Endothelial cell of umbilical vein (primary cell): ENCODE measurements around the gene NKX1-1. TPM values are rescaled to one million over a fixed set of nuclear protein-coding genes. Genes with fewer than 3 reads are reported as not detected.

ENCODE experiments used
- BruUV-seq: library from RNA; stranded (reverse); fragments of 400-500 nt; replicated peaks from 2 replicates; lab custom pipeline; 2021; lab: Mats Ljungman, UMichigan
- CTCF ChIA-PET: fragments of 300-600, 350-600 bp; sonication (Branson Sonifier 250); formaldehyde crosslinking; loops from one replicate; lab custom pipeline; 2021; ENCODE audit warnings: antibody characterized with exemption, inconsistent platforms; lab: Charles Lee
- POLR2A ChIA-PET: fragments of 300-600, 350-600 bp; sonication (Branson Sonifier 250); formaldehyde crosslinking; loops from one replicate; lab custom pipeline; 2021; ENCODE audit warnings: antibody characterized with exemption, inconsistent platforms; lab: Charles Lee
- DNase-seq: peaks from one replicate; pipeline ENCODE4 v3.0.0-alpha.2; 2011; ENCODE audit warnings: low read depth, low spot score
- FAIRE-seq: peaks from 2 replicates; lab custom pipeline; 2011; peaks lifted over from hg19 to GRCh38; lab: Jason Lieb, UNC
- H2AFZ ChIP-seq: 2 replicates; pipeline ENCODE4 v1.6.0; 2012; ENCODE audit warnings: low read depth, low read length, control low read depth, inconsistent platforms
- H3K27ac ChIP-seq: 2 replicates; pipeline ENCODE4 v1.5.1; 2011; ENCODE audit warnings: low read depth, mild to moderate bottlenecking, control low read depth, low read length, moderate library complexity; ENCODE audit not compliant: insufficient read depth
- H3K27me3 ChIP-seq, 2 experiments: 2 replicates each; pipeline versions ENCODE4 v1.6.0 to v1.6.1; 2011; ENCODE audit warnings: low read length in 2 of 2, mixed read lengths in 1 of 2; ENCODE audit not compliant: control insufficient read depth in 2 of 2, insufficient read depth in 2 of 2
- H3K36me3 ChIP-seq, 2 experiments: 2 replicates in 1 of 2; 3 replicates in 1 of 2; pipeline ENCODE4 v1.5.1; 2011; ENCODE audit warnings: low read length in 2 of 2, mild to moderate bottlenecking in 1 of 2, moderate library complexity in 1 of 2; ENCODE audit not compliant: control insufficient read depth in 2 of 2, insufficient read depth in 2 of 2; ENCODE audit errors: extremely low read depth in 1 of 2
- H3K4me1 ChIP-seq: 3 replicates; pipeline ENCODE4 v1.5.1; 2011; ENCODE audit warnings: mild to moderate bottlenecking, low read length; ENCODE audit not compliant: control insufficient read depth, insufficient read depth; ENCODE audit errors: extremely low read depth
- H3K4me2 ChIP-seq: 2 replicates; pipeline ENCODE4 v1.6.1; 2011; ENCODE audit warnings: low read length, control low read depth, mixed read lengths; ENCODE audit not compliant: insufficient read depth
- H3K4me3 ChIP-seq, 3 experiments: fragments of 200-600 bp in 1 of 3; sonication (generic), shearing (Covaris generic) in 1 of 3; replicated peaks in 1 of 3; 2 replicates each; pipeline ENCODE4 v1.5.1; 2011 to 2016; ENCODE audit warnings: control low read depth in 3 of 3, low read length in 3 of 3, mild to moderate bottlenecking in 2 of 3, inconsistent platforms in 1 of 3, low read depth in 1 of 3, moderate library complexity in 1 of 3; ENCODE audit not compliant: insufficient read depth in 1 of 3
- H3K79me2 ChIP-seq: 2 replicates; pipeline ENCODE4 v1.6.0; 2012; ENCODE audit warnings: low read length, inconsistent platforms; ENCODE audit not compliant: control insufficient read depth, insufficient read depth
- H3K9ac ChIP-seq: replicated peaks from 2 replicates; pipeline ENCODE3; 2011; ENCODE audit warnings: low read length, control low read depth; ENCODE audit not compliant: insufficient read depth; ENCODE audit errors: extremely low read depth
- H3K9me1 ChIP-seq: replicated peaks from 3 replicates; pipeline ENCODE4 v1.6.0; 2011; ENCODE audit warnings: mild to moderate bottlenecking, low read length; ENCODE audit not compliant: control insufficient read depth, insufficient read depth; ENCODE audit errors: extremely low read depth
- H3K9me3 ChIP-seq: replicated peaks from 2 replicates; pipeline ENCODE4 v1.5.1; 2012; ENCODE audit warnings: low read length, inconsistent platforms; ENCODE audit not compliant: control insufficient read depth, insufficient read depth
- H4K20me1 ChIP-seq: replicated peaks from 2 replicates; pipeline ENCODE3; 2011; ENCODE audit warnings: mild to moderate bottlenecking, low read length; ENCODE audit not compliant: control insufficient read depth, insufficient read depth; ENCODE audit errors: extremely low read depth
- CTCF ChIP-seq, 2 donors: IDR thresholded peaks; 1 replicate in 1 of 2; 2 replicates in 1 of 2; pipeline ENCODE4 v1.5.1; 2011; ENCODE audit warnings: low read length in 2 of 2, mild to moderate bottlenecking in 2 of 2, moderate library complexity in 2 of 2, control low read depth in 1 of 2, inconsistent platforms in 1 of 2, low read depth in 1 of 2; ENCODE audit not compliant: insufficient read depth in 1 of 2; ENCODE audit errors: extremely low read depth in 1 of 2
- EZH2 ChIP-seq: IDR thresholded peaks from 2 replicates; pipeline ENCODE4 v1.6.1; 2012; ENCODE audit warnings: borderline replicate concordance, low read depth, mild to moderate bottlenecking, moderate library complexity, low read length, inconsistent platforms; ENCODE audit not compliant: severe bottlenecking
- FOS ChIP-seq: IDR thresholded peaks from 2 replicates; pipeline ENCODE4 v1.6.1; 2011; ENCODE audit warnings: mild to moderate bottlenecking, low read length, moderate library complexity, borderline replicate concordance; ENCODE audit not compliant: insufficient read depth
- GATA2 ChIP-seq: IDR thresholded peaks from 2 replicates; pipeline ENCODE4 v1.7.0; 2011; ENCODE audit warnings: low read depth, mild to moderate bottlenecking, moderate library complexity, mixed read lengths, low read length; ENCODE audit not compliant: insufficient read length, insufficient read depth
- JUN ChIP-seq: IDR thresholded peaks from 2 replicates; pipeline ENCODE4 v1.6.1; 2011; ENCODE audit warnings: borderline replicate concordance, low read depth; ENCODE audit not compliant: insufficient read length, insufficient read depth
- MAX ChIP-seq: IDR thresholded peaks from 2 replicates; pipeline ENCODE4 v1.6.1; 2011; ENCODE audit not compliant: insufficient read depth, insufficient read length
- MYC ChIP-seq: IDR thresholded peaks from one replicate; pipeline ENCODE4 v1.6.1; 2011; ENCODE audit warnings: mild to moderate bottlenecking, low read depth, low read length
- POLR2A ChIP-seq: IDR thresholded peaks from 2 replicates; pipeline ENCODE4 v1.6.1; 2012; ENCODE audit warnings: low read depth, mild to moderate bottlenecking, control low read depth, low read length
- POLR2AphosphoS5 ChIP-seq: IDR thresholded peaks from 2 replicates; pipeline ENCODE4 v1.6.1; 2012; ENCODE audit warnings: low read depth, mild to moderate bottlenecking, control low read depth, low read length, moderate library complexity; ENCODE audit not compliant: insufficient read depth
- dilution Hi-C: fragments of 300-500 bp; cut with MboI; formaldehyde crosslinking; loops from one replicate; pipeline ENCODE4 v1.15.0; 2019; ENCODE audit warnings: low sequenced_read_pairs; ENCODE audit not compliant: extremely low pct_ligation_motif_present
- intact Hi-C: fragments of 100-400 bp; cut with micrococcal nuclease; formaldehyde crosslinking; loops from one replicate; pipeline ENCODE4 v1.10.0; 2022
- polyA plus RNA-seq, 4 experiments: library from polyadenylated mRNA; depleted of rRNA in 3 of 4; stranded (reverse) in 3 of 4; unstranded in 1 of 4; fragments of >200 nt; gene quantifications; 2 replicates each; pipeline versions ENCODE4 v1.2.1 to v1.2.3, GENCODE V29; 2011 to 2012; ENCODE audit warnings: missing spikeins in 1 of 4
- total RNA-seq: library from RNA; stranded (reverse); gene quantifications from 2 replicates; pipeline ENCODE4 v1.2.3, GENCODE V29; 2021

The NKX1-1 gene
- total and polyA plus RNA-seq, 2 donors (not counting 3 experiments of a cell fraction or from before 2014, with no cell fraction given), result not detected

GRCh38 chr4:1451106-1451751, 45.0 kb upstream of the NKX1-1 start:
- no peaks in the 10 kb centered on the region for H3K4me1 ChIP-seq
- H4K20me1 ChIP-seq, result no peaks in the 10 kb centered on the region
- POLR2A ChIA-PET, result no interaction called here
- H3K9me1 ChIP-seq, result no peaks in the 10 kb centered on the region
- dilution Hi-C loops (no loop called here), intact Hi-C loops (no loop called here)
- no peaks in the 10 kb centered on the region for H3K79me2 ChIP-seq
- H3K27me3 ChIP-seq, result no peaks in the 10 kb centered on the region
- no peak overlapping the region for H3K27ac ChIP-seq
- H3K36me3 ChIP-seq, result no peaks in the 10 kb centered on the region
- TF ChIP-seq MAX (no peak), FOS (no peak), POLR2A (no peak), MYC (no peak)
- no peak overlapping the region for H3K9ac ChIP-seq
- FAIRE-seq (no peak), DNase-seq (no peak)
- H2AFZ ChIP-seq, result no peak overlapping the region
- H3K4me3 ChIP-seq, result no peak overlapping the region
- no peaks in the 10 kb centered on the region for H3K9me3 ChIP-seq
- BruUV-seq, result no TSS peak
- H3K4me2 ChIP-seq, result no peak overlapping the region
- CTCF ChIA-PET, result interaction anchor here (0.8 kb wide), 1 partner anchor 35 kb away, joined by 3 read pairs; no protein-coding TSS in a partner anchor

GRCh38 chr4:1449833-1450741, 43.8 kb upstream of the NKX1-1 start:
- no peaks in the 10 kb centered on the region for H3K27me3 ChIP-seq
- intact Hi-C loops, result no loop called here
- ChIA-PET POLR2A (no interaction called here), CTCF (no interaction called here)
- no peak overlapping the region for H2AFZ ChIP-seq
- no peaks in the 10 kb centered on the region for H4K20me1 ChIP-seq
- no peak for FAIRE-seq
- no peak for TF ChIP-seq GATA2
- no peak for TF ChIP-seq MAX
- TF ChIP-seq FOS, result no peak
- no peak for TF ChIP-seq CTCF (IDR thresholded peaks at IDR 0.05; ENCODE audit: extremely low read depth in 1 of 2, insufficient read depth in 1 of 2, low read depth in 1 of 2, low read length in 2 of 2)
- no peak for TF ChIP-seq JUN
- TF ChIP-seq EZH2, result no peak
- TF ChIP-seq POLR2A, result no peak
- TF ChIP-seq MYC, result no peak
- TF ChIP-seq POLR2AphosphoS5, result no peak
- H3K4me3 ChIP-seq, result no peak overlapping the region
- BruUV-seq, result no TSS peak
- H3K9ac ChIP-seq, result no peak overlapping the region
- H3K4me2 ChIP-seq, result no peak overlapping the region
- no peaks in the 10 kb centered on the region for H3K9me3 ChIP-seq
- no peaks in the 10 kb centered on the region for H3K79me2 ChIP-seq
- H3K4me1 ChIP-seq, result no peaks in the 10 kb centered on the region
- no peak overlapping the region for H3K27ac ChIP-seq
- DNase-seq, result no peak
- no peaks in the 10 kb centered on the region for H3K36me3 ChIP-seq
- dilution Hi-C loops, result no loop called here
- no peaks in the 10 kb centered on the region for H3K9me1 ChIP-seq
